Suprapubic skin (tissue), 4 donors: ENCODE data around the gene CREG1. TPM values are rescaled to one million over a fixed set of nuclear protein-coding genes. Genes with fewer than 3 reads are reported as not detected.
A peak's percentile ranks its signal among the peaks of the same experiment; 100 is the strongest.

Source experiments
- DNase-seq, 2 donors: peaks; one replicate each; pipeline ENCODE4 v3.0.0-alpha.2; 2019; ENCODE audit warnings: low spot score in 2 of 2
- H3K27ac ChIP-seq: fragments of 200-600 bp; sonication (generic); one replicate; pipeline ENCODE4 v1.5.1; 2019
- H3K27me3 ChIP-seq: fragments of 200-600 bp; sonication (generic); one replicate; pipeline ENCODE4 v1.5.1; 2019
- H3K36me3 ChIP-seq: fragments of 200-600 bp; sonication (generic); one replicate; pipeline ENCODE4 v1.5.1; 2019
- H3K4me1 ChIP-seq: fragments of 200-600 bp; sonication (generic); one replicate; pipeline ENCODE4 v1.5.1; 2019
- H3K4me3 ChIP-seq: fragments of 200-600 bp; sonication (generic); one replicate; pipeline ENCODE4 v1.5.1; 2019; ENCODE audit warnings: mild to moderate bottlenecking
- H3K9me3 ChIP-seq: fragments of 200-600 bp; sonication (generic); one replicate; pipeline ENCODE4 v1.5.1; 2019
- CTCF ChIP-seq, 2 donors: fragments of 200-600 bp in 1 of 2; fragments of 450-650 bp in 1 of 2; sonication (generic) in 1 of 2; IDR thresholded peaks; one replicate each; pipeline ENCODE4 v1.5.1; 2016 to 2019; ENCODE audit warnings: antibody characterized with exemption in 2 of 2, mild to moderate bottlenecking in 1 of 2, moderate library complexity in 1 of 2
- EP300 ChIP-seq: sonication (generic); formaldehyde crosslinking; IDR thresholded peaks from one replicate; pipeline ENCODE4 v1.6.1; 2017; ENCODE audit warnings: antibody characterized with exemption
- POLR2A ChIP-seq, 2 donors: fragments of 450-650 bp; IDR thresholded peaks; one replicate each; pipeline ENCODE4 v1.6.1; 2017; ENCODE audit warnings: antibody characterized with exemption in 2 of 2, mild to moderate bottlenecking in 2 of 2, moderate library complexity in 2 of 2
- POLR2AphosphoS5 ChIP-seq, 3 donors: sonication (generic); formaldehyde crosslinking; IDR thresholded peaks; one replicate each; pipeline ENCODE4 v1.6.1; 2017; ENCODE audit warnings: antibody characterized with exemption in 3 of 3
- WGBS: methylation state at CpG from one replicate; pipeline ENCODE4 v1.1.5; 2018; 5-methylcytosine and 5-hydroxymethylcytosine counted together
- total RNA-seq, 4 donors: library from RNA; depleted of rRNA; stranded (reverse); fragments of >200 nt; gene quantifications; one replicate each; pipeline ENCODE4 v1.1.0, GENCODE V29; 2016

CREG1 gene
- total RNA-seq, 4 donors from 2014 or later = 82.2 to 349 (median 188) TPM

- 83% methylated on average over 14 of the region's 14 CpGs for WGBS
- Histone ChIP-seq H3K36me3 (no peaks in the 10 kb centered on the region), H3K27ac (no peak within 1 kb of the TSS), H3K9me3 (no peaks in the 10 kb centered on the region), H3K4me3 (peak within 1 kb of the TSS; percentile 20), H3K27me3 (peaks cover 7% of the 10 kb centered on the region), H3K4me1 (no peaks in the 10 kb centered on the region)
- no peak for TF ChIP-seq EP300
- TF ChIP-seq POLR2AphosphoS5 (IDR thresholded peaks at IDR 0.05) = no peak
- TF ChIP-seq CTCF (IDR thresholded peaks at IDR 0.05) = no peak
- no peak for TF ChIP-seq POLR2A (IDR thresholded peaks at IDR 0.05)
- DNase-seq = no peak
Observed at GRCh38 chr1:167518331-167518700, 35.2 kb downstream of the CREG1 start, which contains the start of gene CD247. TSS of gene CD247 (minus strand) at chr1:167518529. CDS start at chr1:167518465, 64 bp downstream.

DNA sequence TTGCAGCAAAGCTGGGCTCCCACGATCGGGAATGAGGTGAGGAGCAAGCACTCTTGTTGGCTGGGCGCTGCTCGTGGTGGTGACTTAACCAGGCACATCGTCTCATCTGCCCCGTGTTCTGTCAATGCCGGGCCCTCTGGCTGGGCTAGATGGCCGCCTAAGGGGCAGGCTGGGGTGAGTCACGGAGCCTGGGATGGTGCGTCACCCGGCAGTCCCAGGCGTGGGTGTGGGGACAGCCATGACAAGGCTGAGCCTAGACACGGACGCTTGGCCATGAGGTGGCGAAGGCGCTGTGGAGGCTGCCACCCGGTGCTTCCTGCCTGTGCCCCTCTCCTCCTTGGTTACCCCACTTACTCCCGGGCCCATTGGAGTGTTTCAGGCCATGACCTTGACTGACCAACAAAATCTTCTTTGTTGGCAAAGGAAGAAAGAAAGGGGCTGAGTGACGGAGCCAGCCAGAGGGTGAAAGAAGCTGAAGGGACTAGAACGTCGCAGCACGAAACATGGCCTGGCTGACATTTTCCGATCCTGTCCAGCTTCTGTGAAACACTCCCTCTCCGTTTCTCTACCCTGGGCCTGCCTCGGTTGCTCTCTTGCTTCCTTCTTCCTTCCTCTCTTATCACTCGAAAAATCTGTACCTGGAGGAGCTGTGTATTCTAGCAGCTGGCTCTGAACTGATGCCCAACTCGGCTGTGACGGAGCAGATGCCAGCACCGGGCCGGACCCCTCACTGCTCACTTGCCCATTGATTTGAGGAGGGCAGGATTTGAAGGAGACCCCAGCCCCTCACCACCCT is 35.8 kb downstream of the CREG1 start:
- TF ChIP-seq POLR2A (IDR thresholded peaks at IDR 0.05) (no peak), CTCF (IDR thresholded peaks at IDR 0.05) (no peak), POLR2AphosphoS5 (IDR thresholded peaks at IDR 0.05) (no peak), EP300 (no peak)
- DNase-seq = no peak
- Histone ChIP-seq H3K9me3 (no peaks in the 10 kb centered on the region), H3K27ac (no peak overlapping the region), H3K36me3 (no peaks in the 10 kb centered on the region), H3K4me3 (peak overlapping the region; percentile 20), H3K27me3 (peaks cover 7% of the 10 kb centered on the region), H3K4me1 (no peaks in the 10 kb centered on the region)
- 81% methylated on average over 30 of the region's 30 CpGs for WGBS

DNA sequence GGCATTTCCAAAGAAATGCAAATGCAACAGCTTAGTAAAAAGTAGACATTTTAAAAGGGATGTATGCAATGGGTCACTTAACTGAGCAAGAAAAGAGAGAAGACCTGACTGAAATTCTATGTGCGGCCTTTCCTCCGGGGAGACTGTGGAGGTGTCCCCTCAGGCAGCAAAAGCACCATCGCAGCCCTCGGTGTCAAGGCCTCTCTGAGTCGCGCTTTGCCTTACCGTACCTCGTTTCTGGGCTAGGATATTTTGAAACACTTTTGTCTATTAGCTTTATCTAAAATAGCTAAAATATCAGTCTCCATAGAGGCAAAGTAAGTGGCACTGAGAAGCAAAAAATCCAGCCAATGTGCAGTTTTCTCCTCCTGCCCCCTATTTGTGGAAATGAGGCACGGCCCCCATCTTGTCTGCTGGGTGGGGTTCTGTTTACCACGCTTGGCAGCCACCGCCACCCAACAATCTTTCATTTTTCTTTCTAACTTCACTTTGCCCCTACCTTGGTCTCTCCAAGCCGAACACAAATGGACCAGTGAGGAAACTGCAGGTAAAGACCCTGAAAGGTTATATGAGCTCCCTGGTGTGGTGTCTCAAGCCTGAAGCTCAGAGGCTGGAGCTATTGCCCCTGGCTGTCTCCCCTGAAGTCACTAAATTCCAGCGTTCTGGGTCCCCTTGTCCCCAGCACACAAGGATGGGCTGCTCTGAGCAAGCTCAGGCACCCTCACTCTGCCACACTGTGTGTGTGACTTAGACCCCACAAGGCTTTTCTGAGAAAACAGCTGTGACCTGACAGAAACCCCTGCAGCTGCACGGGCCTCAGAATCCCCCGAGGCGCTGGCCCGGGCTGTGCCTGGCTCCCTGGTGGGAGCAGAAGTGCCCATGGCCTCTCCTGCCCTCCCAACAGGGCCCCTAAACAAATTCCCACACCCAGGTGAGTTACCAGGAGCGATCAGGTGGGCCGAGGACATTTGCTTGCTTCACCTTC is 36.9 kb downstream of the CREG1 start:
- 79% methylated on average over 19 of the region's 19 CpGs for WGBS

GRCh38 chr1:167515893-167516321 is 37.7 kb downstream of the CREG1 start:
- Histone ChIP-seq H3K9me3 (no peaks in the 10 kb centered on the region), H3K27me3 (peaks cover 7% of the 10 kb centered on the region), H3K36me3 (no peaks in the 10 kb centered on the region), H3K4me1 (no peaks in the 10 kb centered on the region), H3K27ac (no peak overlapping the region), H3K4me3 (no peak overlapping the region)
- 88% methylated on average over 2 of the region's 4 CpGs for WGBS
- no peak for DNase-seq
- no peak for TF ChIP-seq CTCF (IDR thresholded peaks at IDR 0.05)
- no peak for TF ChIP-seq EP300
- TF ChIP-seq POLR2AphosphoS5 (IDR thresholded peaks at IDR 0.05) = no peak

More for the DNA sequence above, 36.9 kb downstream of the CREG1 start:
- H3K9me3 ChIP-seq = no peaks in the 10 kb centered on the region
- H3K27me3 ChIP-seq = peaks cover 7% of the 10 kb centered on the region
- H3K4me1 ChIP-seq = no peaks in the 10 kb centered on the region
- no peaks in the 10 kb centered on the region for H3K36me3 ChIP-seq
- TF ChIP-seq POLR2AphosphoS5 (IDR thresholded peaks at IDR 0.05) = no peak
- no peak for TF ChIP-seq CTCF (IDR thresholded peaks at IDR 0.05)
- no peak for TF ChIP-seq EP300
- no peak for TF ChIP-seq POLR2A (IDR thresholded peaks at IDR 0.05)
- DNase-seq = no peak
- H3K4me3 ChIP-seq = peak overlapping the region; percentile 20
- peak overlapping the region; percentile 6 for H3K27ac ChIP-seq

- TF ChIP-seq CTCF (IDR thresholded peaks at IDR 0.05) (no peak), POLR2A (IDR thresholded peaks at IDR 0.05) (no peak), POLR2AphosphoS5 (IDR thresholded peaks at IDR 0.05) (no peak), EP300 (no peak)
- no peaks in the 10 kb centered on the region for H3K36me3 ChIP-seq
- no peak overlapping the region for H3K27ac ChIP-seq
- no peaks in the 10 kb centered on the region for H3K9me3 ChIP-seq
- no peaks in the 10 kb centered on the region for H3K4me1 ChIP-seq
- no peak overlapping the region for H3K4me3 ChIP-seq
- no peak for DNase-seq
- WGBS = 93% methylated on average over 3 of the region's 3 CpGs
- H3K27me3 ChIP-seq = peaks cover 7% of the 10 kb centered on the region
Observed at GRCh38 chr1:167515461-167515860, 38.1 kb downstream of the CREG1 start.
